Muscle layer of colon (tissue), 2 donors: ENCODE results near the gene SRXN1.

Experiments used
- H3K27ac ChIP-seq: one replicate; pipeline ENCODE4 v1.7.0; 2013; ENCODE audit warnings: low read depth, mild to moderate bottlenecking, low read length, moderate library complexity
- H3K27me3 ChIP-seq, 2 donors: one replicate each; pipeline ENCODE4 v1.7.0; 2013; ENCODE audit warnings: low read length in 2 of 2, mild to moderate bottlenecking in 2 of 2; ENCODE audit not compliant: insufficient read depth in 2 of 2, control insufficient read depth in 1 of 2
- H3K36me3 ChIP-seq: one replicate; pipeline ENCODE4 v1.7.0; 2013; ENCODE audit warnings: mild to moderate bottlenecking, low read length; ENCODE audit not compliant: insufficient read depth
- H3K4me1 ChIP-seq: one replicate; pipeline ENCODE4 v1.7.0; 2013; ENCODE audit warnings: mild to moderate bottlenecking, low read length; ENCODE audit not compliant: insufficient read depth
- H3K4me3 ChIP-seq, 2 donors: one replicate each; pipeline ENCODE4 v1.7.0; 2013; ENCODE audit warnings: low read length in 2 of 2, low read depth in 1 of 2, mild to moderate bottlenecking in 1 of 2, moderate library complexity in 1 of 2
- H3K9ac ChIP-seq: one replicate; pipeline ENCODE4 v1.7.0; 2013; ENCODE audit warnings: low read length
- H3K9me3 ChIP-seq: one replicate; pipeline ENCODE4 v1.7.0; 2013; ENCODE audit warnings: mild to moderate bottlenecking, low read length
- donor health status: abdominal sarcoma.
- donor health status: Adenocarcinoma of cecum.

SRXN1 gene

GRCh38 chr20:625360-625932 lies 27.6 kb downstream of the SRXN1 start:
- no peak overlapping the region for H3K4me3 ChIP-seq
- no peaks in the 10 kb centered on the region for H3K36me3 ChIP-seq
- H3K9me3 ChIP-seq = no peaks in the 10 kb centered on the region
- H3K4me1 ChIP-seq = no peaks in the 10 kb centered on the region
- H3K27me3 ChIP-seq = peaks cover under 1 to 5% of the 10 kb centered on the region in 2 donors
- H3K9ac ChIP-seq = no peak overlapping the region
- H3K27ac ChIP-seq = no peak overlapping the region

- Histone ChIP-seq H3K27me3 (peaks cover 5% of the 10 kb centered on the region in 2 donors), H3K4me1 (no peaks in the 10 kb centered on the region), H3K27ac (no peak overlapping the region), H3K9ac (no peak overlapping the region), H3K4me3 (no peak overlapping the region), H3K36me3 (no peaks in the 10 kb centered on the region), H3K9me3 (no peaks in the 10 kb centered on the region)
These were observed 29.3 kb downstream of the SRXN1 start for GRCh38 chr20:623704-624103.

GRCh38 chr20:623021-623420 lies 30.0 kb downstream of the SRXN1 start:
- Histone ChIP-seq H3K9me3 (peaks cover under 1% of the 10 kb centered on the region), H3K27ac (no peak overlapping the region), H3K27me3 (peaks cover 5% of the 10 kb centered on the region in 2 donors), H3K4me3 (no peak overlapping the region), H3K4me1 (no peaks in the 10 kb centered on the region), H3K9ac (no peak overlapping the region), H3K36me3 (no peaks in the 10 kb centered on the region)

- no peaks in the 10 kb centered on the region for H3K36me3 ChIP-seq
- H3K9ac ChIP-seq = no peak overlapping the region
These were observed 30.8 kb downstream of the SRXN1 start for GRCh38 chr20:622161-622560.

GRCh38 chr20:621125-621756 lies 31.8 kb downstream of the SRXN1 start:
- H3K9me3 ChIP-seq = peaks cover 8% of the 10 kb centered on the region
- H3K4me1 ChIP-seq = no peaks in the 10 kb centered on the region
- H3K9ac ChIP-seq = no peak overlapping the region
- no peak overlapping the region for H3K27ac ChIP-seq
- peaks cover 5% of the 10 kb centered on the region in 2 donors for H3K27me3 ChIP-seq
- no peak overlapping the region for H3K4me3 ChIP-seq
- H3K36me3 ChIP-seq = no peaks in the 10 kb centered on the region

More at GRCh38 chr20:622161-622560, 30.8 kb downstream of the SRXN1 start:
- no peak overlapping the region for H3K4me3 ChIP-seq
- no peaks in the 10 kb centered on the region for H3K4me1 ChIP-seq
- peaks cover 8% of the 10 kb centered on the region for H3K9me3 ChIP-seq
- no peak overlapping the region for H3K27ac ChIP-seq
- peaks cover 5% of the 10 kb centered on the region in 2 donors for H3K27me3 ChIP-seq

- Histone ChIP-seq H3K27ac (no peak overlapping the region), H3K4me3 (no peak overlapping the region), H3K36me3 (no peaks in the 10 kb centered on the region), H3K9me3 (peaks cover 8% of the 10 kb centered on the region), H3K4me1 (no peaks in the 10 kb centered on the region), H3K9ac (no peak overlapping the region), H3K27me3 (peaks cover 5% of the 10 kb centered on the region in 2 donors)
These were observed 32.8 kb downstream of the SRXN1 start for GRCh38 chr20:620246-620645.

GRCh38 chr20:618980-619379 lies 34.0 kb downstream of the SRXN1 start:
- no peaks in the 10 kb centered on the region for H3K4me1 ChIP-seq
- no peak overlapping the region for H3K4me3 ChIP-seq
- H3K27ac ChIP-seq = no peak overlapping the region
- H3K9me3 ChIP-seq = peaks cover 8% of the 10 kb centered on the region
- H3K36me3 ChIP-seq = no peaks in the 10 kb centered on the region
- peaks cover 0 to 5% of the 10 kb centered on the region in 2 donors for H3K27me3 ChIP-seq
- H3K9ac ChIP-seq = no peak overlapping the region

GRCh38 chr20:617934-618690 lies 34.9 kb downstream of the SRXN1 start:
- no peak overlapping the region for H3K27ac ChIP-seq
- peaks cover 8% of the 10 kb centered on the region for H3K9me3 ChIP-seq
- H3K4me3 ChIP-seq = no peak overlapping the region
- no peaks in the 10 kb centered on the region for H3K36me3 ChIP-seq
- H3K4me1 ChIP-seq = no peaks in the 10 kb centered on the region
- no peak overlapping the region for H3K9ac ChIP-seq
- peaks cover 0 to 5% of the 10 kb centered on the region in 2 donors for H3K27me3 ChIP-seq

- peaks cover 18 to 20% of the 10 kb centered on the region in 2 donors for H3K27me3 ChIP-seq
- no peaks in the 10 kb centered on the region for H3K36me3 ChIP-seq
- no peaks in the 10 kb centered on the region for H3K4me1 ChIP-seq
- no peak overlapping the region for H3K4me3 ChIP-seq
- H3K27ac ChIP-seq = no peak overlapping the region
- peaks cover 8% of the 10 kb centered on the region for H3K9me3 ChIP-seq
- H3K9ac ChIP-seq = no peak overlapping the region
These were observed 37.5 kb downstream of the SRXN1 start for GRCh38 chr20:615514-615913.

- H3K9ac ChIP-seq = no peak overlapping the region
- H3K36me3 ChIP-seq = no peaks in the 10 kb centered on the region
- H3K4me3 ChIP-seq = no peak overlapping the region
- H3K27me3 ChIP-seq = peaks cover 20 to 41% of the 10 kb centered on the region in 2 donors
- no peak overlapping the region for H3K27ac ChIP-seq
- no peaks in the 10 kb centered on the region for H3K4me1 ChIP-seq
- H3K9me3 ChIP-seq = no peaks in the 10 kb centered on the region
These were observed 41.2 kb downstream of the SRXN1 start for GRCh38 chr20:611843-612185.

- Histone ChIP-seq H3K9me3 (no peaks in the 10 kb centered on the region), H3K9ac (no peak overlapping the region), H3K36me3 (no peaks in the 10 kb centered on the region), H3K27ac (no peak overlapping the region), H3K4me1 (no peaks in the 10 kb centered on the region), H3K27me3 (peaks cover 20 to 41% of the 10 kb centered on the region in 2 donors), H3K4me3 (no peak overlapping the region)
These were observed 41.8 kb downstream of the SRXN1 start for GRCh38 chr20:611047-611842.
